Measurements from ENCODE around the gene NTM.

NTM gene

DNA sequence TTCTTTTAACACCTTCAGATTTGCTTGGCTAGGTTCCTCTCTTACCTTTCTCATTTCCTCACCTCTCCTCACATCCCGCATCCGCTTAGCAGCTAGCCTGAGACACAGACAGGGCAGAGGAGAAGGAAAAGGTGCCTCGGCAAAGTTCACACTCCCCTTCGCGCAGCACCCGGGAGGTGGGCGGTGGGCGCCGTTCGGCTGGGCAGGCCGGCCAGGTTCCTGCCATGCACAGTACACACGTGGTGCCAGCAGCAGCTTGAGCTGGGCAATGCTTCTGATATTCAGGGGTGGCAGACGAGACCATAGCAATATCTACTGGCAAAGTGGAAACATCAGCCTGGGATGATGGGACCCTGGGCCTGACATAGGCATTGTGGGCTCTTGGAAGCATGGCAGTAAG lies 3.3 kb downstream of the NTM start:
- DNase-seq = no peak

DNA sequence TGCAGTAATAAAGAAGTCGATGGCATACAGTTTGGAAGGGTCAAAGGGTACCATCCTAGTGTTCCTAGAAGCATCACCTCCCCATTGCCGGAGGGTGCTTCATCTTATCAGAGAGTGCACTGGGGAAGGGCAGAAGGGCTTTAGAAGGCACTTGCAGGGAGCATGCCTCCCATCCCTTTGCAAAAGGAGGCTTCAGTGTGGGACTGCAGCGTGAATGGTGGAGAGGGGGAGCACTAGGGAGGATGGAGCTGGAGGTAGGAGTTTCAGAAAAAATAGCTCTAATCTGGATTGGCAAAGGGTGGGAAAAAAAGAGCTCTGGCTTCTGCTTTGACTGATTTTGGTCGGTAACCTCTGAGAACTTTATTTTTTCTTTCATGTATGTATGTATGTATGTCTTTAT lies 5.0 kb downstream of the NTM start:
- no peak for DNase-seq

DNA sequence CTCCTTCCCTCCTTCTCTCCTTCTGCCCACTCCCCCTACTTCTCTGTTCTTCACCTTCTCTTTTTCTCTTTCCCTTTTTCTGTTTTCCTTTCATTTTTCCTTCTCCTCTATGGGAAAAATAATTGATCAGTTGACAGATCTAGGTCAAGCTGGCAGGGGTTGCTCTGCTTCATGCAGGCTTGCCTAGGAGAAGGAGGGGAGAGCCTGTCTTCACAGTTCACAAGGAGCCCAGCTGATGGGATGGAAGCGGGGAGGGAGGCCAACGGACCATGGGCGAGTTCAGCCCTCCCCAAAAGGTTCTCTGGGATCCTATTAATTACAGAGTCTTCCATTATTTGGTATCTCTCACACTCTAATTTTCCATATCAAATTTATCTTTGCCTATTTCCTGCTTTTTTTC lies 5.5 kb downstream of the NTM start:
- no peak for DNase-seq

DNA sequence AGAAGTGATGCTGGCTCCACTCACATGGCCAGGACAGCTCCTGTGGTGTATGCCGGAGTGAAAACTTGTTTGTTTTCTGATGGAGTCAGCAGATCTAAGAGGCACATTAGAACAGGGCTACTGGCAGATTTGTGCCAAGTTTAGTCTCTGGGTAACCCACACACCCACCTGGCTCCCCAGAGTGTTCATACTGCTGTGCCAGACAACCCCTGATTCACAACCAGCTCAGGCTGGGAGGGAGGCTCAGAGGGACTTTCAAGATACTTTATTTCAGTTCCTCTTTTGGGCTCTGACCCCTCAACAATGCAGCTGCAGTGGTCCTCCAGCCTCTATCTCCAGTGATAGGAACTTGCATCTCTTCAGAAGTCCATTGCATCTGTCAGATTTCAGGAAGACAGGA lies 8.5 kb downstream of the NTM start:
- peak in 1 of 3 donors; percentile 3 for DNase-seq

DNA sequence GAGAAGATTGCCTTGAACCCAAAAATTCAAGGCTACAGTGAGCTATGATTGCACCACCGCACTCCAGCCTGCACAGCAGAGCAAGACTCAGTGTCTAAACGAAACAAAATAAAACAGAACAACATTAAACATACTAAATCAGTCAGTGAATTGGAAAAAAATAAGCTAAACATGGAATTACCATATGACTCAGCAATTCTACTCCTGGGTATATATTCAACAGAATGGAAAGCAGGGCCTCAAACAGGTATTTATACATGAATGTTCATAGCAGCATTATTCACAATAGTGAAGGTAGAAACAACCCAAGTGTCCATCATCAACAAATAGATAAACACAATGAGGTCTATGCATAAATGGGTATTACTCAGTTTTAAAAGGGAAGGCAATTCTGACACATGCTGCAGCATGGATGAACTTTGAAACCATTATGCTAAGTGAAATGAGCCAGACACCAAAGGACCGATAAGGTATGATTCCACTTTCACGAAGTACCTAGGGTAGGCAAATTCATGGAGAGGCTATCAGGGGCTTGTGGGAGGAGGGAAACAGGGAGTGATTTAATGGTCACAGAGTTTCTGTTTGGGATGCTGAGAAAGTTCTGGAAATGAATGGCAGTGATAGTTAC lies 15.5 kb downstream of the NTM start:
- no peak for DNase-seq

DNA sequence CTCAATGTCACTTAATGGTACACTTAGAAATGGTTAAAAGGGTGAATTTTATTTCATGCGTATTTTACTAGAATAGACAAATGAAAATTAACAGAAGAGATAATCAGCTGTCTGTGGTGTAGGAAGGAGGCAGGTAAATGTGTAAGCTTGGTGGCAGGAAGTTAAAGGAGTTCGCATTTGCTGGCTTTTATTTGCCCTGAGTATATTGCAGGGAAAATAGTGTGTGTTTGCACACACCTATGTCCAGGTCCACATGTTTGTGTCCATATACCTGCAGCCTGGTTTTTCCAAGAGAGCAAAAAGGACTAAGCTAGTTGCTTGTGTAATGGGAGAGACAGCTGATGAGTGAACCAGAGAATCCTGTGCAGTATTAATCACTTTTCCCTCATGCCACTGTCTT lies 16.0 kb downstream of the NTM start:
- DNase-seq = no peak

DNA sequence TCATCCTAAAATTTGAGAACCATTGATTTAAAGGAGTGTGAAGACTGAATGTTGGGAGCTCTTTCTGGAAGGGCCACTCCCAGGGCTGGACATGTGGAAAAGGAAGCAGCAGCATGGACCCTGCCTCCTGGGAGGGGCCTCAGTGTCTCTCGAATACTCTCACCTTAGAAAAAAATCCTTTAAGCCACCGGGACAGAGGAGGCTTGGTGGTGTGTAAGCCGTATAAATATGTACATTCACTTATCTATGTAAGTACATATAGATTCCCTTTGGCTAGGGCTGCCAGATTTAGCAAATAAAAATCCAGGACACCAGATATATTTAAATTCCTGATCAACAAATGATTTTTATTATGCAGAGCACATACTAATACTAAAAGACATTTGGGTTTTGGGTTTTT lies 17.6 kb downstream of the NTM start:
- no peak for DNase-seq

DNA sequence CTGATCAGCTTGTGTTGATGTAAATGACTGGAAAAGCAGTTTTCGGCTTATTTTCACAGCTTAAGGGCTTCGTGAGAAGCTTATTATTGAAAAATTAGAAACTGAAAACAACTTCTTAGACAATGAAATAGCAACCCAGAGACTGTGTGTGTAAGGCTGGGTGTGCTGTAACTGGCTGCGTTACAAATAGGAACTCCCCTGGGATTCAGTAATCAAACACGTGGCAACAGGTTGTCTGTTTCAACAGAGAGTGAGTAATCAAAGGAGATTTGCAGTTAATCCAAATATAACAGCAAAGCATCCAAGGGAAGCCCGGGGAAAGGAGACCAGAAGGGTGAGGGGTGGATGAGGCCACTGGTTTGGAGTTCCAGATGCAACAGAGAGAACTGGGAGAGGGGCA lies 19.2 kb downstream of the NTM start:
- DNase-seq = no peak

DNA sequence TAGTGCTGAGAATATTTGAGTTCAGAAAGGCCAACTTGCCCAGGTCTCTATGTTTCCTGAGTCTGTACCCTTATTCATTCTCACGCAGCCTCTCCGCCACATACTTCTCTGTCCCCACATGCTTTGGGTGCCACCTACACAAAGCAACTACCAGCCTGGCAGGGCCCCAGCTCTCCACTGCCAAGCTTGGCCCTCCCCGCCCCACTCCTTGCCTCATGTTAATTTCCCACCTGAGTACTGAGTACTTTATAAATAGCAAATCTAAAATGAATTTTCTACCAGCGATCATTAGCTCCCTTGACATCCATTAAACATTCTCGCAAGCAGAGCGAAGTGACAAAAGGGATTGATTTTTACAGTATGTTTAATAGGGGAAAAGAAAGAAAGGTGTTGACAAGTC lies 20.8 kb downstream of the NTM start:
- DNase-seq = no peak

DNA sequence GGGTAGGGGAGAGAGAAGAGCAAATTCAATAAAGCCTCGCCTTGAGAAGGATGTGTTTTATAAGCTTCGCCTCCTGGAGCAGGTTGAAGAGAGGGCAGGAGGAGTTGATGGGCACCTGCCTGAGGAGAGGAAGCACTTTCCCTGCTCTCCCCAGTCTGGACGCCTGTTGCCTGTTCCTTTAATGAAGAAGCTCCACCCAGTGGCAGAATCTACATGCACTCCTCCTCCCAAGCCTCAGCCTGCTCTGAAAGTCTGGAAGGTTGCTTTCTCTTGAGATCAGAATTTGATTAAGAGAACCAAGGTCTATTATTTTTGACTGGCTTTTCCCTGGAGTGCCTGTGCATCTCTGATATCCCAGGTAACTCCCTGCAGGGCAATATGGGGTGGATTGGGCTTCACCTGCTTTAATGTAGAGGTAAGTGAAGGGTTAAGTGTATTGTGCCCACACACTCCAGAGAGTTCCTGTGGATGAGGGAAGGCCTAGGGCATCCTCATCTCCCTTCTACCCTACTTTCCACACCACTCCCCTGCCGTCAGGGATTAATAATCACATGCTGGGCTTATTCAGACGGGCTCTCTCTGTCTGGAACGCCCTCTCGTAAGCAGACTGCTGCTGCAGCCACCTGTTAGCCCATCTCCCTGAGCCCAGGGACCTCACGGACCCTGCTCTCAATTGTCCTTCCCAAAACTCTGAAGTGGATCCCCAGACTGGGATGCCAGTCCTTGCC lies 22.3 kb downstream of the NTM start:
- DNase-seq = peak in 1 of 3 donors; percentile 3

DNA sequence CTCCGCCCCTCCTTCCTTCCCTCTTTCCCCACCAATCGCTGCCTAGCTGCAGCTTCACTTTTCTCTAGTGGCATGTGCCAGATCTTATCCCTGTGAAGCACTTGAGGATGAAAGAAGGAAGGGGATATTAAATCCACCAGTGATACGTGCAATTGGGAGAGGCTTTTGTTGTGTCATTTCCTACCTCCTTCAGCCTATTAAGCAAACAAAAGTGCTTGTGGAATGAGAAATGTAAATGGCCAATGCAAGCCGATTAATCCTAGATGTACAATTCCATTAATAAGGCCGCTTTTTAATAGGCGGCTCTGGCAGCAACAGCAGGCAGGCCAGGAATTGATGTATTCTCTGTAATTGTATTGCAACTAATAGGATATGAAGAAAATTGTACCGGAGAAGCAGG lies 23.3 kb downstream of the NTM start:
- no peak for DNase-seq

DNA sequence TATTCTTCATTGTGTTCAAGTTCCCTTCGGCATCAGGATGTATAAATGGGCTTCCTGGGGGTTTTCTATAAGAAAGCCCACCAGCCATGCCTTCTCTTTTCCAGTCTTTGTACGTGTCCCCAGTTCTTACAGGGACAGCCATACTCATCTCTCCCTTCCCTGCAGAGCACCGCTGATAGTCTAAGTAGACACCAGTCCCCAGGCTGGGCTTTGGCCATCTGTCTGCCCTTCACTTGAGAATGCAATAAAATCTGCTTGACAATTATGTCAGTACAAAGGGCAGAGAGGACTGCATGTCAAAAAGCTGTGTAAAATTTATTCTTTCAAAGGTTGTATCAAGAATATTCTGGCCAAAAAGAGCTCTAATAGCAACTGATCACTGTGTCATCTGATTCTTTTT lies 27.3 kb downstream of the NTM start:
- DNase-seq = no peak

DNA sequence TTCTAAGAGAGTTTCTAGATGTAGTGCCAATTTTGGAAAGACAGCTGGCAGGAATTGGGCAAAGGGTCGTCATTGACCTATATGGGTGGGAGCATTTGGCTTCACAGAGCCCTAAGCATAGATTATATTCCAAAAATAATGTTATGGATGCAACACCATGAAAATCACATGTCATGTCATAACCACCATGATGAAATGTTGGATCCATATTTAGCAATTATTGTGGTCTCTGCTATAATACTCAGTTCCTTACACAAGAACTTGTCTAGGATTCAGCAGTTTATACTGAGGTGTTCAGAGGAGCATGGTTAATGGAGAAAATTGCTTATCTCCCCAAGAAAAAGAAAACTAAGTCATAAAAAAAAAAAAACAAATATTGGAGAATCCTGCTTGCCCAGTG lies 31.6 kb downstream of the NTM start:
- peak; percentile 5 to 62 (median 44) for DNase-seq

DNA sequence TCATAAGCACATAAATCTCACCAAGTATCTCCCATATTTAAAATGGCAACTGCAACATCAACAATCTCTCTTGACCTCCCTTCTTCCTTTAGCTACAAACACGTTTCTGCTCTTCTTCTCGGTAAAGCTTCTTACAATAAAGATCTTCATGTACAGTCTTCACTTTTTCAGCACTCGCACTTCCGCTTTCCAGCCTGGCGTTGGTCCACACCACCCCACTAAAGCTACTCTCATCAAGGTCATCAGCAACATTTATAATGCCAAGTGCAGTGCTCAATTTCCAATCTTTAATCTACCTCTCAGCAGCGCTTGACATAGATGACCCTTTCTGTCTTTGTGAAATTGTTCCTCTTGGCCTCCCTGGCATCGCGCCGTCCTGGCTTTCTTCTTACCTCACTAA lies 33.6 kb downstream of the NTM start:
- DNase-seq = peak in 2 of 3 donors; percentile 19 to 21

DNA sequence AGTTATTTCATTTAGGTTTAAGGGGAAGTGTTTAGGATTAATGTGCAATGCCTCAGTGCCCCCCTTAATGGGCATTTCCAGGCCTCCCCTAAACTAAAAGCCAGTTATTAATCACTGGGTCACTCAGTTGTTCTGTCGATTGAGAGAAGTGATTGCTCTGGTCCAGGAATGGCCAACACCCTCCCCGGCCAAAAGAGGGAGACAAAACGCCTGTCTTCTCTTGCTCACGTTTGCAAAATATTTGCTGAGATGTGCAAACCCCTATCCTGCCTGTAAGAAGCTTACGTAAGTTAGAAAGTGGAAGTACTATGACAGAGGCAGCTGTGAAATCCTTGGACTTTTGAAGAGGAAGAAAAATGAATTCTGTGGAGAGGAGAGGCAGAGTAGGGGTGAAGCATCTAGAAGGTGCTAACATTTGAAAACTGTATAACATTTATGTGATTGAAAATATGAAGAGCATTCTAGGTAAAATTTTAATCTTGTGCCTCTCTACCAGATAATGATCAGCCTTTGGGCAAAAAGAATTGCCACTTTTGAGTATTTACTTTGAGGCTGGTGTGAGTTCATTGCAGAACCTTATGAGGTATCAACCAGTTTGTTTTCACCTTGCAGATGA lies 37.7 kb downstream of the NTM start:
- DNase-seq = peak; percentile 83 to 93 (median 89)

DNA sequence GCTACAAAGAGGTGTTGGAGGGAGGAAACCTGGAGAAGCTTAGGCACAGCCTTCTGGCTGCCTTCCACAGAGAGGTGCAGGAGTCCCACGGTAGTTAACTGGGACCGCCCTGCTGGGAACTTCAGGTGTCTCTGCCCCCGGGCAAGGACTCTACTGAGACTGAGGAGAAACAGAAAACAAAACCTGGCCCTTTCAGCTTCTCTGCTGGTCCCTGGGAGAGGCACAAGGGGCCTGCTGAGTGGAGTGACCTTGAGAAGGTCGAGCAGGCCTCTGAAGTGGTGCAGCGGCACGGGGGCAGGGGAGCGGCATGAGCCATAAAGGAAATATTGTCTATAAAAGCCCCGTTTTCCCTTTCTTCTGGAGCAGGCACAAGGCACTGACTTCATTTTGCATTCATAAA lies 38.9 kb downstream of the NTM start:
- DNase-seq = no peak

DNA sequence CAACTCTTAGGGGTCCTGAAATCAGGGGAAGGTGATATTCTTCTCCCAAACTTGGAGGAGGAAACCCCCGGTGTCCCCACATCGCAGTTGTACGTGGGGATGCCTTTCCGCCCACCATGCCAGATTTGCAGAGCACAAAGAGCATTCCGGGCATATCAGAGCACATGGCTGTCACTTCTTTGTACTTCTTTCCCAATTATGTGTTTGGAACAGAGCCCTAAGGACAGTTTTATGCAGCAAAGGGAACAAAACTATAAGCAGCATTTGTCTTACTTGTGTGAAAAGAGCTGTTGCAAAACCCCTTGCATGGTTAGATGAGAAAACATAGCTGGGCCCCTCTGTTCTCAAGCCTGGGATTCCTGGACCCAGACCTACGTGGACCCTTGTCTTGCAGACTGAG lies 41.2 kb downstream of the NTM start:
- no peak for DNase-seq

DNA sequence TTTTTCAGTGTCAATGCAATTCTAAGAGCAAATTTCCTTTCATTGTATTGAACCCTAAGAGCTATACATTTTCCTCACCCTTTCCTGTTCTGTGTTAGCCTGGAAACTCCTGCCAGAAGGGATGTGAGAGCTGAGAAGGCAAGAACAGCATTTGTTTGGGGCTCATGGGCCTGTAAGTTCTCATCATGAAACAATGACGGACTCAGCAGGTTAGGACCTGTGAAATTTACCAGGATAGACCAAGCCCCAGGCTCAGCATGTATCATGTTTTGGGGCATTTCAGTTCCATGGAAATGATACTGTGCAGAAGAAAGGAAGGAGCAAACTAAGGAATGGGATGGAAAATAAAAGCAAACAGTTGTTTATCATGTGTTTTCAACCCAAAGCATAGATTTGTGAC lies 41.6 kb downstream of the NTM start:
- DNase-seq = no peak

DNA sequence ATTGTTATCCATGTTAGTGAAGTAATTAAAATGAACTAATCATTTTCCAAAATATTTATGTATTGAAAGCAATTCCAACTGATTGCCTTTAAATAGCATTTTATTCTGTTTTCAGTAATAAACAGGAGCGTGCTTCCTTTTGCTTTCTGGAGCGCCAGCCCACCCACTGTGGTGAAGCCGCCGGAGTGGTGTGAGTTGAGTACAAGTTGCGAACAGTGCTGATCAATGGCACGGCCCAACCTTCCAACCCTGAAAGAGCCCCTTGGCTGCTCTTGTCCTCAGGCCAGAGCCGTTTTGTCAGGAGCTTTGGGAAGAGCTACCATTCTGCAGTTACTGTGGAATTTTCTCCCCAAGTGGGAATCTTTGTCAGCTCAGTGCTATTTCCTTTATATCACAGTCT lies 42.8 kb downstream of the NTM start:
- DNase-seq = no peak

DNA sequence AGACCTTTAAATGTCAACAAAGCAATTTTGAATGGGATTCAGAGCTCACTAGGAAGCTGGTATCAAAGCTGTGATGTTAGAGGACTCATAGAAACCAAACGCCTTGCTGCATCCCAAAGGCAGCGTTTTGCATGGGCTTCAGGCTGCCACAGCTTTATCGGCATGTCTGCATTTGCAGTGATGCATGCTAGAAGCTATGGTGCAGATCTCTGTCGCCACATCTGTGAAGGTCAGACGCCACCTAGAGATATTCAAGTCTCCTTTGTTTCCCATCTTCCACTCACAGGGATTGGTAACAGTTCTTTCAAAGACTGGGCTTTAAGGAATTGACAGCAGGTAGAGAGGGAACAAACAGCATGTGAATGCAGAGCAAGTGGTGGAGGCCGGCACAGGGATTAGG lies 47.8 kb downstream of the NTM start:
- DNase-seq = no peak

DNA sequence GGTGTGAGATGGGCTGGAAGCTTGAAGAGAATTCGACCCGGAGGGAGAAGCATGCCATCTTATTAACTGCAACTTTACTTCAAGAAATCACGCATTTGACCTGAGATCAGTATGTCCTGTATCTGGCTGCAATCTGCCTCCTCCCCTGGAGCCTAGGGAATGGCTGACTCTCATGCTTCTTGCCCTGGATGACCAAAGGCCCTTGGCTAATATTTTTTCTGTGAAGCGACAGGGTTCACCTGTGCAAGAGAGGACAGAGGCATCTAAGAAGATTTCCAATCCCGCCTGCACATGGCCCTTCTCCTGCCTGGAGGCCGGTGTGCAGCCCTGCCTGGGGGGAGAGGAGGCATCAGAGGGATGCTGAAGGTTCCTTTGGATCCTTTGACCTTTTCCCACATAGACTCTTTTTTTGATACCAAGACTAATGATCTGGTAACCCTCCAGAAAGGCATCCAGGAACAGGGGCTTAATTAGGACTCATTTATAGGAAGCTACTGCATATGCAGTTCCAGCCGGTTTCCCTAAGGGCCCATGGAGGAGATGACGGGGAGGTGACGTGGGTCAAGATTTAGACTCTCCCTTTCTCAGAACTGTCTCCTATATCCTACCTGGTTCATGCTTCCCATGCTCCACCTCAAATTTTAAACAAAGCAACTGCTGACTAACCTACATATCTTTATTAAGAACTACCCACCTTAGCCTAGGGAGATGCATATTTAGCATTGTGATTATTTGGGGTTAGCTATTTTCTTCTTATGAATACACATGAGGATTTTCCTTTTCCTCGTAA lies 50.8 kb downstream of the NTM start:
- no peak for DNase-seq

DNA sequence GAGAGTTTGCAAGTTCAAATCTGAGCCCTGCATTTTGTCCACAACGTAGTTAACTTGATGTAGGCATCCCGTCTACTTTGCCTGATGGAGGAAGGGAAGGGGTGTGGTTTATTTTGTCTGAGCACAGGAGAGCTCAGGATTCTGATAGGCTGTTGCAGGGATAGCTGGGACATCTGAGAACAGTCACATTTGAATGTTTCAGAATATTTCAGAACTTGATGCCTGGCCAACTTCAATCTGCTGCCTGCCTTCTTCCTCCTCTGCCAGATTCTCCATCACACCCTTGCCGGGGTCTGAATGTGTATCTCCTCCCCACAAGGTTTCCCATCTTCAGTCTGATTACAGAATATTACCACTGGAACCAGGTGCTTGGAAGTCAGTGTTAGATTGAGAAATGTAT lies 51.6 kb downstream of the NTM start:
- DNase-seq = no peak

DNA sequence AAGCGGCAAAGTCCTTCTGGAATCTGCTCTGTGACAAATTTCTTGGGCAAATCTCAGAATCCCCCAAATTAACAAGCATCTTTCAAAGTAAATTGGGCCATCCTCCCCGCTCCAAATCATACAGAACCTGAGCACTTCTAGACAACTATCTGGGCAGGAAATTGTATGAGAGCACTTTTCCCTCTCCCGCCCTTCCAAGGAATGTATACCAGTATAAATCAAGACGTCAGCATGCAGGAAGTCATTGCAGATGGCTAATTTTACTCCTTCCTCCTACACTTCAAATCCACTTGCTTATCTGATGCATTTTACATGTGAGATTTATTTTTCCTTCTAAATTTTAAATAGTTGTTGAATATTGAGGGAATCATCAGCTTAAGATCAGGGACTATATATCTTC lies 52.1 kb downstream of the NTM start:
- no peak for DNase-seq

DNA sequence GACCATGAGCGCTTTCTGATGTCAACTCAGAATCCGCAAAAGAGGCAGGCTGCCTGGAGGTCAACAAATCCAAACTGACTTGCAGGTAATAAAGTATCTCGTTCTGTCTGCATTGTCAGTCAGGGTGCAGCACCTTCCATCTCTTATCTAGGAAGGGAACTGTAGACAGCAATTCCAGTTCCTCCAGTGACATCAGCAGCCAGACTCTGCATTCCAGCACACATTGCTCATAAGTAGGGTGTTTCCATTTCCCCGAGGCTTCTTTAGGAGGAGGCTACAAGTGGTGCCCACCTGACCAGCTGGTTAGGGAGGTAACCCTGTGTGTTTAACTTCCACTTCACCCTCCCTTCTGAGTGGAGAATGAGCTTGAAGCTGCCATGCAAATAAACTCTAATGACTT lies 53.3 kb downstream of the NTM start:
- DNase-seq = no peak

Measured in suppressor macrophage treated with lipopolysaccharide for 1 hour (primary cell).